Panc1 (cell line): ENCODE results near the gene KCNAB1. TPM values are rescaled to one million over a fixed set of nuclear protein-coding genes. Genes with fewer than 3 reads are reported as not detected.

Source experiments
- ATAC-seq: fragments of 200-7000 bp; cut with Tn5 transposase; 2 replicates; pipeline ENCODE4 v1.9.1; 2020; ENCODE audit warnings: mild to moderate bottlenecking, moderate library complexity
- BruUV-seq: library from RNA; stranded (reverse); fragments of 400-500 nt; replicated peaks from 2 replicates; lab custom pipeline; 2021; lab: Mats Ljungman, UMichigan
- CTCF ChIA-PET: fragments of 300-600 bp; sonication (Branson Sonifier 250); formaldehyde crosslinking; loops from one replicate; lab custom pipeline; 2022; ENCODE audit warnings: antibody characterized with exemption; lab: Charles Lee
- POLR2A ChIA-PET: fragments of 300-600 bp; sonication (Branson Sonifier 250); formaldehyde crosslinking; loops from one replicate; lab custom pipeline; 2022; ENCODE audit warnings: antibody characterized with exemption; lab: Charles Lee
- DNase-seq: peaks from one replicate; pipeline ENCODE4 v3.0.0-alpha.2; 2010; ENCODE audit warnings: low read depth, low spot score
- H3K27ac ChIP-seq: 2 replicates; pipeline ENCODE4 v1.5.1; 2011; ENCODE audit warnings: mild to moderate bottlenecking, low read length, inconsistent platforms
- H3K27me3 ChIP-seq: fragments of 200-500 bp; sonication (Bioruptor generic); 2 replicates; pipeline ENCODE4 v1.6.0; 2014; ENCODE audit warnings: low read length, inconsistent platforms; ENCODE audit not compliant: control insufficient read depth, insufficient read depth
- H3K36me3 ChIP-seq: fragments of 200-500 bp; sonication (Bioruptor generic); 2 replicates; pipeline ENCODE4 v1.5.1; 2014; ENCODE audit warnings: inconsistent platforms, mild to moderate bottlenecking, low read length, moderate library complexity; ENCODE audit not compliant: control insufficient read depth, insufficient read depth
- H3K4me1 ChIP-seq: 2 replicates; pipeline ENCODE4 v1.5.1; 2011; ENCODE audit warnings: inconsistent platforms, mild to moderate bottlenecking, low read length, moderate library complexity; ENCODE audit not compliant: control insufficient read depth, insufficient read depth
- H3K4me3 ChIP-seq, 2 experiments: 2 replicates each; pipeline ENCODE4 v1.5.1; 2011 to 2012; ENCODE audit warnings: low read depth in 2 of 2, low read length in 2 of 2, mild to moderate bottlenecking in 2 of 2, inconsistent platforms in 1 of 2, moderate library complexity in 1 of 2
- H3K9me3 ChIP-seq: fragments of 200-500 bp; sonication (Bioruptor generic); 2 replicates; pipeline ENCODE4 v1.5.1; 2014; ENCODE audit warnings: low read depth, mild to moderate bottlenecking, inconsistent platforms, low read length, moderate library complexity; ENCODE audit not compliant: control insufficient read depth, insufficient read depth
- POLR2AphosphoS5 ChIP-seq: IDR thresholded peaks from 2 replicates; pipeline ENCODE4 v1.6.1; 2012; ENCODE audit warnings: mild to moderate bottlenecking, low read depth, low read length, moderate library complexity
- SIN3A ChIP-seq: IDR thresholded peaks from 2 replicates; pipeline ENCODE4 v1.6.1; 2012; ENCODE audit warnings: low read depth, mild to moderate bottlenecking, low read length, moderate library complexity, borderline replicate concordance; ENCODE audit not compliant: insufficient read depth
- TCF7L2 ChIP-seq: IDR thresholded peaks from 2 replicates; pipeline ENCODE4 v1.6.1; 2011; ENCODE audit warnings: mild to moderate bottlenecking, low read depth, low read length, inconsistent platforms
- in situ Hi-C: cut with HindIII; loops from 2 replicates; pipeline ENCODE4 v1.10.0; 2016; ENCODE audit warnings: low sequenced_read_pairs, low pct_unique_long_range_greater_than_20kb
- intact Hi-C: fragments of 100-400 bp; cut with micrococcal nuclease; formaldehyde crosslinking; loops from one replicate; pipeline ENCODE4 v1.10.0; 2022; ENCODE audit not compliant: unreplicated experiment
- total RNA-seq: library from RNA; stranded (reverse); gene quantifications from one replicate; pipeline ENCODE4 v1.2.1, GENCODE V29; 2021; ENCODE audit not compliant: unreplicated experiment
- TF ChIP-seq, protein P1 (sequence below): fragments of 450-650 bp; IDR thresholded peaks from 2 replicates; pipeline ENCODE4 v1.5.1; 2017; ENCODE audit warnings: mild to moderate bottlenecking
- TF ChIP-seq, protein P2 (sequence below), 2 experiments: IDR thresholded peaks; 2 replicates each; pipeline ENCODE4 v1.6.1; 2011 to 2012; ENCODE audit warnings: low read depth in 2 of 2, control low read depth in 1 of 2, low read length in 1 of 2, mild to moderate bottlenecking in 1 of 2, moderate library complexity in 1 of 2; ENCODE audit not compliant: insufficient read depth in 1 of 2

KCNAB1 gene
- total RNA-seq, 1 experiment from 2014 or later = not detected

DNA sequence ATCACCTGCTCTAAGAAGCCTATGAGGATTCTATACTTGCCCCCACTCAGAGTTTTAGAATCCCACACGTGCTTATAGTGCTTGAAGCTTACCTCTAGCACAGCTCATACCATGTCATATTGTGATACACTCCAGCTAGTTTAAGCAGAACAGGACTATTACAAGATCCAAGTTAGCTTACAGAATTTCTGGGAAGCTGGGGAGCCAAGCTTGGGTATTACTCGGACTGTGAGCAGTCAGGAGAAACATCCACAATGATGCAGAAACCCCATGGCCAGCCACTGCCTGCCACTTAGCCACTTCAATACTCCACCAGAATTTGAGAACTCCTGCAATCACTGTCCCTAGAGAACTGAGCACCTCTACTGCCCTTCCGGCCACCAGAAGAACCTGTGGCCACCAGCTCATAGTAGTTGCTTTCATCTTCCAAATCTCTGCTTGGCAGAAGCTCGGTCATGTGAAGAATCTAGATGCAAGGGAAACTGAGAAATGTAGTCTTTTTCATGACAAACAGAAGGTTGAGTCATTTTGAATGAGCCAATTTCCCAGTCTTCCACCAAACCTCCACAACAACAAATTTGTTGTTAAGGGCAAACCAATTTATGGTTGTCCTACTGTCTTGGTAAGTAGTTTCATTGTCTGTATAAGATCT lies 462.3 kb downstream of the KCNAB1 start:
- Histone ChIP-seq H3K27ac (no peak overlapping the region), H3K27me3 (peaks cover 3% of the 10 kb centered on the region; the same call in 1 of the 2 replicates), H3K4me3 (no peak overlapping the region), H3K9me3 (no peaks in the 10 kb centered on the region), H3K4me1 (no peaks in the 10 kb centered on the region), H3K36me3 (no peaks in the 10 kb centered on the region; the same call in 1 of the 2 replicates)
- no peak for ATAC-seq
- POLR2A ChIA-PET = no interaction called here
- DNase-seq = no peak
- TF ChIP-seq, protein P1, sequence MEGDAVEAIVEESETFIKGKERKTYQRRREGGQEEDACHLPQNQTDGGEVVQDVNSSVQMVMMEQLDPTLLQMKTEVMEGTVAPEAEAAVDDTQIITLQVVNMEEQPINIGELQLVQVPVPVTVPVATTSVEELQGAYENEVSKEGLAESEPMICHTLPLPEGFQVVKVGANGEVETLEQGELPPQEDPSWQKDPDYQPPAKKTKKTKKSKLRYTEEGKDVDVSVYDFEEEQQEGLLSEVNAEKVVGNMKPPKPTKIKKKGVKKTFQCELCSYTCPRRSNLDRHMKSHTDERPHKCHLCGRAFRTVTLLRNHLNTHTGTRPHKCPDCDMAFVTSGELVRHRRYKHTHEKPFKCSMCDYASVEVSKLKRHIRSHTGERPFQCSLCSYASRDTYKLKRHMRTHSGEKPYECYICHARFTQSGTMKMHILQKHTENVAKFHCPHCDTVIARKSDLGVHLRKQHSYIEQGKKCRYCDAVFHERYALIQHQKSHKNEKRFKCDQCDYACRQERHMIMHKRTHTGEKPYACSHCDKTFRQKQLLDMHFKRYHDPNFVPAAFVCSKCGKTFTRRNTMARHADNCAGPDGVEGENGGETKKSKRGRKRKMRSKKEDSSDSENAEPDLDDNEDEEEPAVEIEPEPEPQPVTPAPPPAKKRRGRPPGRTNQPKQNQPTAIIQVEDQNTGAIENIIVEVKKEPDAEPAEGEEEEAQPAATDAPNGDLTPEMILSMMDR = no peak
- TF ChIP-seq POLR2AphosphoS5 = no peak
- no peak for TF ChIP-seq TCF7L2
- TF ChIP-seq, protein P2, sequence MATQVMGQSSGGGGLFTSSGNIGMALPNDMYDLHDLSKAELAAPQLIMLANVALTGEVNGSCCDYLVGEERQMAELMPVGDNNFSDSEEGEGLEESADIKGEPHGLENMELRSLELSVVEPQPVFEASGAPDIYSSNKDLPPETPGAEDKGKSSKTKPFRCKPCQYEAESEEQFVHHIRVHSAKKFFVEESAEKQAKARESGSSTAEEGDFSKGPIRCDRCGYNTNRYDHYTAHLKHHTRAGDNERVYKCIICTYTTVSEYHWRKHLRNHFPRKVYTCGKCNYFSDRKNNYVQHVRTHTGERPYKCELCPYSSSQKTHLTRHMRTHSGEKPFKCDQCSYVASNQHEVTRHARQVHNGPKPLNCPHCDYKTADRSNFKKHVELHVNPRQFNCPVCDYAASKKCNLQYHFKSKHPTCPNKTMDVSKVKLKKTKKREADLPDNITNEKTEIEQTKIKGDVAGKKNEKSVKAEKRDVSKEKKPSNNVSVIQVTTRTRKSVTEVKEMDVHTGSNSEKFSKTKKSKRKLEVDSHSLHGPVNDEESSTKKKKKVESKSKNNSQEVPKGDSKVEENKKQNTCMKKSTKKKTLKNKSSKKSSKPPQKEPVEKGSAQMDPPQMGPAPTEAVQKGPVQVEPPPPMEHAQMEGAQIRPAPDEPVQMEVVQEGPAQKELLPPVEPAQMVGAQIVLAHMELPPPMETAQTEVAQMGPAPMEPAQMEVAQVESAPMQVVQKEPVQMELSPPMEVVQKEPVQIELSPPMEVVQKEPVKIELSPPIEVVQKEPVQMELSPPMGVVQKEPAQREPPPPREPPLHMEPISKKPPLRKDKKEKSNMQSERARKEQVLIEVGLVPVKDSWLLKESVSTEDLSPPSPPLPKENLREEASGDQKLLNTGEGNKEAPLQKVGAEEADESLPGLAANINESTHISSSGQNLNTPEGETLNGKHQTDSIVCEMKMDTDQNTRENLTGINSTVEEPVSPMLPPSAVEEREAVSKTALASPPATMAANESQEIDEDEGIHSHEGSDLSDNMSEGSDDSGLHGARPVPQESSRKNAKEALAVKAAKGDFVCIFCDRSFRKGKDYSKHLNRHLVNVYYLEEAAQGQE (IDR thresholded peaks at IDR 0.05; ENCODE audit: insufficient read depth in 1 of 2, low read depth in 2 of 2, low read length in 1 of 2) = no peak
- no peak for TF ChIP-seq SIN3A
- intact Hi-C loops = no loop called here
- CTCF ChIA-PET = no interaction called here
- in situ Hi-C loops = no loop called here
- no TSS peak for BruUV-seq

DNA sequence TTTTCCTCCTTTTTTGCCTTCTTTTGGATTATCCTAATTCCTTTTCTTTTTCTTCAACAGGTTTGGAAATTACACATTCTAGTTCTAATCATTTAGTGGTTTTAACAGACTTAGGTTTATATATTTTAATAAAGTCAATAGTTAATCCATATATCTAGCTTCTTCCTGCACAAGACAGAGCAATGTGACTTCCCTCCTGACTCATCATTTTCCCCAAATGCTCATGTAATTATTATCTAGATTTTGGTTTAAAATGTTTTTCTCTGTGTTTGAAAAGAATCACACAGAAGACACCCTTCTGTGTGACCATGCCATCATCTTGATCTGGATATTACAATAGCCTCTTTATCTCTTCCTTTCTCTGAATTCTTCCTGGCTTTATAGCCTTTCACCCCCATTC lies 463.1 kb downstream of the KCNAB1 start:
- intact Hi-C loops (no loop called here), in situ Hi-C loops (no loop called here)
- H3K27ac ChIP-seq = no peak overlapping the region
- no peak overlapping the region for H3K4me3 ChIP-seq
- POLR2A ChIA-PET = no interaction called here
- no peaks in the 10 kb centered on the region; the same call in 1 of the 2 replicates for H3K36me3 ChIP-seq
- peaks cover 3% of the 10 kb centered on the region; the same call in 1 of the 2 replicates for H3K27me3 ChIP-seq
- H3K9me3 ChIP-seq = no peaks in the 10 kb centered on the region
- TF ChIP-seq POLR2AphosphoS5 = no peak
- TF ChIP-seq TCF7L2 = no peak
- TF ChIP-seq, protein P2 (IDR thresholded peaks at IDR 0.05; ENCODE audit: insufficient read depth in 1 of 2, low read depth in 2 of 2, low read length in 1 of 2) = no peak
- TF ChIP-seq, protein P1 = no peak
- no peak for TF ChIP-seq SIN3A
- H3K4me1 ChIP-seq = no peaks in the 10 kb centered on the region
- DNase-seq (no peak), ATAC-seq (no peak)
- CTCF ChIA-PET = no interaction called here
- BruUV-seq = no TSS peak
